ENCODE measurements around the gene OR8B4.

OR8B4 gene

DNA sequence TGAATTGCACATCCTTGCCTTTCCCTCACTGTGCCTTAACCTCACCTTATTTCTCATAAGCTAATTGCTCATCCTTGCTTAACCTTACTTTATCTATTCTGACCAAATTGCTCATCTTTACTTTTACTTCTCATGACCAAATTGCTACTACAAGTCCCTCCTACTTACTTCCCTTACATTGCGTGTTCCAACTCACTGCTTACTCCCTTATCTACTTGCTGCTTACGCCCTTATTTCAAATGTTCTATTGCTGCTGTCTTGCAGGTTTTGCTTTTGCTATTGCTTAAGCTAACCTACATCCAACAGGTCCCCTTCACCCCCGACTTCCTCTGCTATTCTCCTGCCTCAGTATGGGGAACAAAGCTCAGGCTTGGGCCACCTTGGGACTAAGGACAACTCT lies 48.4 kb downstream of the OR8B4 start:
- TF ChIP-seq ARNT (IDR thresholded peaks at IDR 0.05) (no peak), ZNF384 (IDR thresholded peaks at IDR 0.05) (no peak), NFRKB (IDR thresholded peaks at IDR 0.05) (no peak), HDGF (IDR thresholded peaks at IDR 0.05; ENCODE audit: borderline replicate concordance) (no peak), FOXM1 (IDR thresholded peaks at IDR 0.05; ENCODE audit: borderline replicate concordance) (no peak), TARDBP (IDR thresholded peaks at IDR 0.05) (no peak), FOXA1 (IDR thresholded peaks at IDR 0.05) (no peak), FOXK2 (IDR thresholded peaks at IDR 0.05) (no peak), CTBP1 (IDR thresholded peaks at IDR 0.05; ENCODE audit: borderline replicate concordance) (no peak), L3MBTL2 (conservative IDR thresholded peaks at IDR 0.05) (no peak), SP1 (IDR thresholded peaks at IDR 0.05) (no peak), BHLHE40 (IDR thresholded peaks at IDR 0.05; ENCODE audit: borderline replicate concordance) (no peak), LEF1 (IDR thresholded peaks at IDR 0.05; ENCODE audit: borderline replicate concordance) (no peak), ELF4 (IDR thresholded peaks at IDR 0.05) (no peak), SUZ12 (IDR thresholded peaks at IDR 0.05) (no peak)
- TF ChIP-seq, protein P1, sequence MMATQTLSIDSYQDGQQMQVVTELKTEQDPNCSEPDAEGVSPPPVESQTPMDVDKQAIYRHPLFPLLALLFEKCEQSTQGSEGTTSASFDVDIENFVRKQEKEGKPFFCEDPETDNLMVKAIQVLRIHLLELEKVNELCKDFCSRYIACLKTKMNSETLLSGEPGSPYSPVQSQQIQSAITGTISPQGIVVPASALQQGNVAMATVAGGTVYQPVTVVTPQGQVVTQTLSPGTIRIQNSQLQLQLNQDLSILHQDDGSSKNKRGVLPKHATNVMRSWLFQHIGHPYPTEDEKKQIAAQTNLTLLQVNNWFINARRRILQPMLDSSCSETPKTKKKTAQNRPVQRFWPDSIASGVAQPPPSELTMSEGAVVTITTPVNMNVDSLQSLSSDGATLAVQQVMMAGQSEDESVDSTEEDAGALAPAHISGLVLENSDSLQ (IDR thresholded peaks at IDR 0.05): no peak
- POLR2A ChIA-PET: no interaction called here
- DNase-seq (ENCODE audit: extremely low spot score): no peak
- CTCF ChIA-PET: no interaction called here
